Ectodermal cell (in vitro differentiated cells): Measurements from ENCODE around the gene SCUBE1.

Experiments used
- H3K27ac ChIP-seq: 2 replicates; pipeline ENCODE4 v1.7.0; 2013; ENCODE audit warnings: mild to moderate bottlenecking, low read depth, low read length; ENCODE audit not compliant: insufficient read depth, poor library complexity, severe bottlenecking
- H3K27me3 ChIP-seq: 2 replicates; pipeline ENCODE4 v1.7.0; 2013; ENCODE audit warnings: mild to moderate bottlenecking, low read length; ENCODE audit not compliant: insufficient read depth, control insufficient read depth, poor library complexity, severe bottlenecking
- H3K36me3 ChIP-seq: one replicate; pipeline ENCODE4 v1.7.0; 2013; ENCODE audit warnings: low read length; ENCODE audit not compliant: control insufficient read depth, insufficient read depth
- H3K4me1 ChIP-seq: one replicate; pipeline ENCODE4 v1.7.0; 2013; ENCODE audit warnings: low read length; ENCODE audit not compliant: control insufficient read depth, insufficient read depth
- H3K4me3 ChIP-seq: 2 replicates; pipeline ENCODE4 v1.7.0; 2013; ENCODE audit warnings: low read depth, low read length, control low read depth; ENCODE audit not compliant: insufficient read depth
- H3K9me3 ChIP-seq: 2 replicates; pipeline ENCODE4 v1.7.0; 2013; ENCODE audit warnings: mild to moderate bottlenecking, low read length, moderate library complexity; ENCODE audit not compliant: control insufficient read depth
- WGBS, 2 experiments: methylation state at CpG; one replicate each; pipeline ENCODE4 v1.1.7; 2013; ENCODE audit warnings: missing lambda C conversion rate in 2 of 2; 5-methylcytosine and 5-hydroxymethylcytosine counted together

SCUBE1 gene

GRCh38 chr22:43171019-43171491 is 172.1 kb downstream of the SCUBE1 start:
- Histone ChIP-seq H3K4me1 (no peaks in the 10 kb centered on the region), H3K27me3 (no peaks in the 10 kb centered on the region), H3K27ac (no peak overlapping the region), H3K4me3 (no peak overlapping the region), H3K9me3 (no peaks in the 10 kb centered on the region), H3K36me3 (peaks cover 25% of the 10 kb centered on the region)
- WGBS, 2 experiments = 90 to 91% methylated on average over 14 of the region's 14 CpGs

GRCh38 chr22:43170131-43170480 is 173.1 kb downstream of the SCUBE1 start:
- peaks cover 24% of the 10 kb centered on the region for H3K36me3 ChIP-seq
- H3K4me3 ChIP-seq = no peak overlapping the region
- no peaks in the 10 kb centered on the region for H3K9me3 ChIP-seq
- H3K4me1 ChIP-seq = no peaks in the 10 kb centered on the region
- no peaks in the 10 kb centered on the region for H3K27me3 ChIP-seq
- H3K27ac ChIP-seq = no peak overlapping the region
- 90 to 94% methylated on average over 9 of the region's 9 CpGs for WGBS, 2 experiments

GRCh38 chr22:43169310-43170130 is 173.7 kb downstream of the SCUBE1 start:
- H3K27ac ChIP-seq = no peak overlapping the region
- no peaks in the 10 kb centered on the region for H3K27me3 ChIP-seq
- H3K4me3 ChIP-seq = no peak overlapping the region
- H3K4me1 ChIP-seq = no peaks in the 10 kb centered on the region
- H3K9me3 ChIP-seq = no peaks in the 10 kb centered on the region
- 92 to 93% methylated on average over 23 of the region's 23 CpGs for WGBS, 2 experiments
- peaks cover 19% of the 10 kb centered on the region for H3K36me3 ChIP-seq

- no peaks in the 10 kb centered on the region for H3K4me1 ChIP-seq
- H3K4me3 ChIP-seq = no peak overlapping the region
- H3K9me3 ChIP-seq = no peaks in the 10 kb centered on the region
- no peak overlapping the region for H3K27ac ChIP-seq
- WGBS, 2 experiments = 95% methylated on average over 25 of the region's 25 CpGs
- H3K36me3 ChIP-seq = peaks cover 11% of the 10 kb centered on the region
- no peaks in the 10 kb centered on the region for H3K27me3 ChIP-seq
These were observed 174.5 kb downstream of the SCUBE1 start for GRCh38 chr22:43168471-43169309.

- 94 to 97% methylated on average over 19 of the region's 19 CpGs for WGBS, 2 experiments
These were observed 176.1 kb downstream of the SCUBE1 start for GRCh38 chr22:43167001-43167589.

GRCh38 chr22:43166132-43166930 is 176.8 kb downstream of the SCUBE1 start:
- H3K4me1 ChIP-seq = no peaks in the 10 kb centered on the region
- 90% methylated on average over 23 of the region's 23 CpGs for WGBS, 2 experiments
- no peak overlapping the region for H3K27ac ChIP-seq
- H3K27me3 ChIP-seq = no peaks in the 10 kb centered on the region
- H3K4me3 ChIP-seq = no peak overlapping the region
- peaks cover 7% of the 10 kb centered on the region for H3K36me3 ChIP-seq
- no peaks in the 10 kb centered on the region for H3K9me3 ChIP-seq

More at GRCh38 chr22:43167001-43167589, 176.1 kb downstream of the SCUBE1 start:
- Histone ChIP-seq H3K27me3 (no peaks in the 10 kb centered on the region), H3K36me3 (peaks cover 7% of the 10 kb centered on the region), H3K9me3 (no peaks in the 10 kb centered on the region), H3K4me1 (no peaks in the 10 kb centered on the region), H3K4me3 (no peak overlapping the region), H3K27ac (no peak overlapping the region)

GRCh38 chr22:43164636-43165035 is 178.5 kb downstream of the SCUBE1 start:
- Histone ChIP-seq H3K27ac (no peak overlapping the region), H3K36me3 (no peaks in the 10 kb centered on the region), H3K27me3 (no peaks in the 10 kb centered on the region), H3K9me3 (no peaks in the 10 kb centered on the region), H3K4me1 (no peaks in the 10 kb centered on the region), H3K4me3 (no peak overlapping the region)
- 81 to 82% methylated on average over 16 of the region's 16 CpGs for WGBS, 2 experiments

- Histone ChIP-seq H3K9me3 (no peaks in the 10 kb centered on the region), H3K27ac (no peak overlapping the region), H3K36me3 (no peaks in the 10 kb centered on the region), H3K4me1 (no peaks in the 10 kb centered on the region), H3K4me3 (no peak overlapping the region), H3K27me3 (no peaks in the 10 kb centered on the region)
- 89 to 91% methylated on average over 18 of the region's 18 CpGs for WGBS, 2 experiments
These were observed 179.9 kb downstream of the SCUBE1 start for GRCh38 chr22:43163241-43163795.

GRCh38 chr22:43162412-43163150 is 180.6 kb downstream of the SCUBE1 start:
- H3K4me1 ChIP-seq = no peaks in the 10 kb centered on the region
- H3K27me3 ChIP-seq = no peaks in the 10 kb centered on the region
- no peaks in the 10 kb centered on the region for H3K36me3 ChIP-seq
- WGBS, 2 experiments = 95% methylated on average over 24 of the region's 24 CpGs
- H3K9me3 ChIP-seq = no peaks in the 10 kb centered on the region
- no peak overlapping the region for H3K27ac ChIP-seq
- H3K4me3 ChIP-seq = no peak overlapping the region
